GM19438 (cell line): ENCODE data around the gene RNF175.
A peak's percentile ranks its signal among the peaks of the same experiment; 100 is the strongest.

Experiments
- ATAC-seq: cut with Tn5 transposase; IDR thresholded peaks from one replicate; pipeline ENCODE4 v1.9.1; 2021; ENCODE audit warnings: low read depth; ENCODE audit not compliant: unreplicated experiment

Gene RNF175

DNA sequence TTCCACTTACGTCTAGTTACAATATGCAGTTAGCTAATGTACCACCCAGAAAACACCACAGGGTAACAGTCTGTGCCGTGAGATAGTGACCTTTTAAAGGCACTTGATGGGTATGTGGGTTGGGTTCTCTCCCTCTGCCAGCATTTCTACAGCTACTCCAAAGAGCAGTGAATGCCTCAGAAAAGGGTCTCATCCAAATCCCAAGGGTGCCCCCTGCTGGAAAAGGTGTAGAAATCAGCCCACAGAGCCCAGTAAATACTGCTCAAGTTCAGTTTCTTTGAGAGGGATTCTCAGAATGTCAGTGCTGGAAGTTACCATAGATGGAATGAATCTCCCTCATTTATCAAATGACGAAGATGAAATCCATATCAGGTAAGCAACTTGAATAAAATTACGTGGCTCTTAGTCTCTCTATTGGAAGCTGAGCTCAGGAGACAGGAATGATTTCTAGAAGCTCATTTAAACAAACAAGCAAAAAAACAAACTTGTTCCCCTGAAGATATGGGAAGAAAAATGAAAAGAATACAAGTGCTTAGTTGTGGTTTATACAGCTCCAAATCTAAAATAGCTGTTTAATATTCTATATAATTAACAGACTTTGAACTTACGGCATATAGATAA is 9.5 kb downstream of the RNF175 start:
- peak; percentile 93 for ATAC-seq

DNA sequence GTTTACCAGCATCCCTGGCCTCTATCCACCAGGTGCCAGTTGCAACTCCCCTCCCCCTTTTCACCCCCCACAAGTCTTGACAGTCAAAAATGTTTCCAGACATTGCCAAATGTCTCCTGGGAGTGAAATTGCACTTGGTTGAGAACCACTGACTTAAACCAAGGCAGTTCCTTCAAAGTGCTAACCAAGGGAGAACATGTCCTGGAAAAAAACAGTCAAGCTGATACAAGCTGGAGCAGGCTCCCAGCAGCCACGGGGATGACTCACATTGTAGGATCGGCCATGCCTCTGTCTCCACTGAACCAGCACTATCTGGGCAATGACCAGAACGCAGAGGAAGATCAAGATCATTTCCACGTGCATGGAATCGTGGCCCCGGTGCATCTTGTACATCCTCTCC is 11.4 kb downstream of the RNF175 start:
- no peak for ATAC-seq

DNA sequence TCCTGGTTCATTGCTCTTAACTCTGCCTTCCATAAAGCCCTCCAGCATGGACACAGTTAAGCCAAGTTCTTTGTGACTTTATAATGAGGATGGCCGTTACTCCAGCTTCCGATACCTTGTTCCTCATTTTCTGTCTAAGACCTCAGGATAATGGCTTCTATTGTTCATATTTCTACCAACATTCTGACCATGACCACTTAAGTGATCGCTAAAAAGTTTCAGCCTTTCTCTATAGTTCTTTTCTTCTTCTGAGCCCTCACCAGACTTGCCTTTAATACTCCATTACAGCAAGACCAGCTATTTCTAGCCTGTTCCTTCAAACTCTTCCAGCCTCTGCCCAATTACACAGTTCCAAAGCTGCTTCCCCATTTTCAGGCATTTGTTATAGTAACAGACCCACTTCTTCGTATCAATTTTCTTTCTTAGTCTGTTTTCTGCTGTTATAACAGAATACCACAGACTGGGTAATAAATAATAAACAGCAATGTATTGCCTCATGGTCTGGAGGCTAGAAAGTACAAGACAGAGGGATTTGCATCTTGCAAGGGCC is 12.3 kb downstream of the RNF175 start:
- no peak for ATAC-seq

DNA sequence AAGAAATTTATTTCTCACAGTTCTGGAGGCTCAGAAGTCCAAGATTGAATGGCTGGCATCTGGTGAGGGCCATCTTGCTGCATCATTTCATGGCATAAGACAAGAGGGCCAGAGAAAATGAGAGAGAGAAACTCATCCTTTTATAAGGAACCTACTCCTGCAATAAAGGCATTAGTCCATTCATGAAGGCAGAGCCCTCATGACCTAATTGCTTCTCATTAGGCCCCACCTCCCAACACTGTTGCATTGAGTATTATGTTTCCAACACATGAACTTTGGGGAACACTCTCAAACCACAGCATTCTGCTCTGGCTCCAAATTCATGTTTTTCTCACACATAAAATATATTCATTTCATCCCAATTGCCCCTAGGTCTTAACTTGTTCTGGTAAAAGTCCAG is 14.2 kb downstream of the RNF175 start:
- ATAC-seq, result no peak

DNA sequence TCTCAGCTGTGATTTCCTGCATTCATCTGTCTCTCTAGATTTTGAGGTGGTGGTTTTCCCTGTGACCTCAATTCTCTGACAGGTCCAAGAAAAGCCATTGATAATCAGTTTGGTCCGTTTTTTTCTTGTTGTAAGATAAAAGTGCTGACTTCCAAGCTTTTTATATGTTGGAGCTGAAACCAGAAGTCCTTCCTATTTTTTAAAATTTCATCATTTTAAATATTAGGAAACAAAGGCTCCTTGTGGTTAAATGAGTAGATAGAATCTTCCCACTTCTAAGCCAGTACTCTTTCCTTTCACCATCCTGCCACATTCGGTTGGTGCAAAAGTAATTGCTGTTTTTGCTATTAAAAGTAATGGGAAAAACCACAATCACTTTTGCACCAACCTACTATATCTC is 18.3 kb downstream of the RNF175 start:
- ATAC-seq, result no peak

DNA sequence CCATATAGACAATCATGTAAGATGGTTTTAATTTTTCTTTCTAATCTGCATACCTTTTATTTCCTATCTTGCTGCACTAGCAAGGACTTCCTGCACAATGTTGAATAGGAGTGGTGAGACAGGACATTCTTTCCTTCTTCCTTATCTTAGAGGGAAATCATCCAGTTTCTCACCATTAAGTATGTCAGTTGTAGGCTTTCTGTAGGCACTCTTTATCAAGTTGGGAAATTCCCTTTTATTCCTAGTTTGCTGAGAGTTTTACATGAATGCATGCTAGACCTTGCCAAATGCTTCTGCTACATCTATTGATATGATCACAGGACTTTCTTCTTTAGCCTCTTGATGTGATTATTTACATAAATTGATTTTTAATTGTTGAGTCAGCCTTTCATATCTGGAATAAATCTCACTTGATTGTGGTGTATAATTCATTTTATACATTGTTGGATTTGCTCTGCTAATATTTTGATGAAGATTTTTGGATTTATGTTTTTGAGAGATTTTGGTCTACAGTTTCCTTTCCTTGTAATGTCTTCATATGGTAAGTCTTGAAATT is 23.8 kb downstream of the RNF175 start:
- ATAC-seq, result no peak

DNA sequence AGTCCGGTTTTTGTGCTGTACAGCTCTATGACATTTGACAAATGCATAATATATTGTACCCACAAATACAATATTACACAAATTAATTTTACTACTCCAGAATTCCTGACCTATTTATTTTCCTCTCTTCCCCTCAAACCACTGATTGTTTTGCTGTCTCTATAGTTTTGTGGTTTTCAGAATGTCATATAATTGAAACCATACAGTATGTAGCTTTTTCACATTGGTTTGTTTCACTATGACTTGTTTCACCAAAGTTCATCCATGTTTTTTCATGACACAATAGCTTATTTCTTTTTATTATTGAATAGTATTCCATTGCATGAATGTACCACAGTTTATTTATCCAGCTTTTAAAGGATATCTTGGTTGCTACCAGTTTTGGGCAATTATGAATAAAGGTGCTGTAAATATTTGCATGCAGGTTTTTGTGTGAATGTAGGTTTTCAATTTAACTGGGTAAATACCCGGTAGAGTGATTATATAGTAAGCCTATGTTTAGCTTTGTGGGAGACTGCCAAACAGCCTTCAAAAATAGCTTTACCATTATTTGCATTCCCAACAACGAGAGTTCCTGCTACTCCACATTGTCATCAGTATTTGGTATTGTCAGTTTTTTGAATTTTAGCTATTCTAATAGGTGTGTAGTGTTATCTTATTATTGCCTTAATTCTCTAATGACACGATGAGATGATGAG is 25.9 kb downstream of the RNF175 start:
- peak; percentile 64 for ATAC-seq

DNA sequence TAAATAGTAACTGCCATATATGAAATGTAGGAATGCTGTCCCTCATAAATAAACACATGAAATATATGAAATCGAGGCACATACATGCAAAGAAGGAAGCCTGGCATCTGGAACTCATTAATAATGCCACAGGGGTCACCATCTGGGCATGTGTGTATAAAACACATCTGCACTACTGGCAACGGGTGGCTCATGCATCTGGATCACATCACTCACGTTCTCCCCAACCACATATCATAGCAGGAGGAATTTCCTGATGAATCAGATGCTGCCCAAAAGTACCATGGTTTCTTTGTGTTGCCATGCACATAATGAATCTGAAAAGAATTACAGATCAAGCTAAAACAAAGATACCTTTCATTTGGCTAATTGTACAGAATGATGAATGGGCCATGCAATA is 28.6 kb downstream of the RNF175 start:
- no peak for ATAC-seq

DNA sequence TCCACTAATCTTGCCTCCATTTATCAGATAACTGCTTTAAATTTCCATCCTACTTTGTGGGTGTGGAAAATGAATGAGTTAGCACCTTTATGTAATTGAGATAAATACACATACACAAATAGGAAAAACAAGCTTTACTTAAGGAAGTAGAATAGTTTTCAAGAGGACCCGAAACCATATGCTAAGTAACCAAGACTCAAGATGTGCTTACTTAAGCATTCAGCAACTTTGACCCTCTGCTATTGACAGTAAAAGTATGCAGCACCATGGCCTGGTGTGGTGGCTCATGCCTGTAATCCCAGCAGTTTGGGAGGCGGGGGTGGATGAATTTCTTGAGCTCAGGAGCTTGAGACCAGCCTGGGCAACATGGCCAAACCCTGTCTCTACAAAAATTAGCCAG is 29.9 kb downstream of the RNF175 start:
- no peak for ATAC-seq

DNA sequence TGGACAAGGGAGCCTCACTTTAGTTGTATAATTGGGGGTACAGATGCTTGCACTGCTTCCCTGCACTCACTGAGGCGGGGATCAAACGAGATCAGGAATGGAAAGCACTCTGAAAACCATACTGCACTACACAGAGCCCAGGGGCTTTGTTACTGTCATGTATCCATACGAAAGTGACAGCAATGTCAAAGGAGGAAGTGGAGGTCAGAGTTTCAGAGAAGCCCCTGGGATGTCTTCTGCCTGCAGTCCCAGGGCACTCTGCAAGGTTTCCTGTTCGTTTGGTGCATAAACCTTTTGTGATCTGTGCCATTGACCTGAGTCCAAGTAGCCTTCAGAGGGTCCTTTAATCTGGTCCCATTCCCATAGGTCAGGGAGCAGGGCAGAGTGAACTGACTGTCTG is 31.2 kb downstream of the RNF175 start:
- peak; percentile 71 for ATAC-seq

DNA sequence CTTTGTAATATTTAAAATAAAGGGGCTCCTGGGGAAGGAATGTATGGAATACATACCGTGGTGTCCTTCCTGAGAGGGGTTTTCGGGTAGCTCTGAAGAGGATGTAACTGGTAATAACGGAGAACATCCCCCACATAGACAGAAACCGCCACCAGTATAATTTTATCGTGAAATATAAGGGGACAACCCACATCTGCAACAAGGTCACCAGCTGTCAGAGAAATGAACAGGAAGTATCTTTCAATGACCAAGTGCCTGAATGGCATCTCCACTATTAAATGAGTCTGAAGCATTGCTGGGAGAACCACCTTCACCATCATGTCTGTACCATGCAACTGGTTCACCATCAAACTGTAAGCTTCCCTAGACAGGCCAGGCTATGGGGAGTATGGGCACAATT is 31.7 kb downstream of the RNF175 start:
- no peak for ATAC-seq

DNA sequence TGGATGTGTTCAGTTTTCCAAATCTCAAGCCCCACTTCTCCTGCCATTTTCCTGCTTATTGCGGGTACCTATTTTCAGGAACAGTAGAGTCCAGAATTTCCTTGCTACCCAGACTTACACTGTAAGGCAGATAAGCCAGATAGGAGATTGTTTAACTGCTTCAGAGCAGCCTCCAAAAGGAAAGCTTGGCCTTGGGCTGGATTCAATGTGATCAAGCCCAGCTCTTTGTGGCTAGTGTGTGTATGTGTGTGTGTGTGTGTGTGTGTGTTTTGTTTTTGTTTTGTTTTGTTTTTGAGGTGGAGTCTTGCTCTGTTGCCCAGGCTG is 34.0 kb downstream of the RNF175 start:
- ATAC-seq, result no peak

DNA sequence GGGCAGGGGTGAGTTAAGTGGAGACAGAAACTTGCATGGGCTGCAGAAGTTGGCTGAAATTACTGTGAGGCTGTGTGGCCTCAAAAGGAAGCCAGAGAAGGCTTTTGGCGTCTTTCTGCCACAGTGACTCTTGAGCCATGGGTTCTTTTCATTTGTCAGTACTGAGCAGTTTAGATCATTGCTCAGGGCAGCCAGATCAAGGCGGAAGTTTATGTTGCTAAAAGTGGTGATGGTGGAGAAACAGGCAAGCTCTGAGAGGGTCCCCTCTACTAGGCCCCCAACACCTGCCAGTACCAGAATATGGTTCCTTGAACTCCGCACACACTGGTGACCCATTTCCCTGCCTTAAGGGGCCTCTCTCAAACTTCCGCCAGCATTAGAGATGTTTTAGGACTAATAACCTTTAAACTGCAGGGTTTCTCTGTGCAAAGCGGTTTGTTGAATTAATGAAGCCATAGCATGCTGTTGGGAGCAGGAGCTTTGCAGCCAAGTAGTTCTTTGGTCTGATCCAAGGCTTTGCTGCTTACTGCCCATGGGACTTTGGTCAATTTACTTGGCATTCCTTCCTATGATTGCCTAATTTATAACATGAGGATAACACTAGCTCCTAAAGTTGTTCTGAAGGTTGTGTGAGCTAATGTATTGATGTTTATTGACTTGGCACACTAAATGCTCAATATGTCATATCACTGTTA is 34.5 kb downstream of the RNF175 start:
- ATAC-seq, result no peak

DNA sequence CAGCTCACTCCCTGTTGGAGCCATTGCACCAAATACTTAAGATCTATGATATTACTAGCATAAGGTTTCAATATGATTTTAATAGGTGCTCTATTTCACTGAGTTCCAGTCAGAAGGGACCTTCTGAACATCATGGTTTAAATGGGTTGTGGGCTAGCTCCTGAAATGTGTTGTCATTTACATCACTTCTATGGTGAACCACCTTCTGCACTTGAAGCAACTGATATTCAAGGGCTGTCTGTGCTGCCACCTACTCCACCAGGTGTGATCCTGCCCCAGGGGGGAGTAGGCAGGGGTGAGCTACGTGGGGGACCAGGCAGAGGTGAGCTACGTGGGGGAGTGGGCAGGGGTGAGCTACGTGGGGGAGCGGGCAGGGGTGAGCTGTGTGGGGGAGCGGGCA is 35.2 kb downstream of the RNF175 start:
- no peak for ATAC-seq

DNA sequence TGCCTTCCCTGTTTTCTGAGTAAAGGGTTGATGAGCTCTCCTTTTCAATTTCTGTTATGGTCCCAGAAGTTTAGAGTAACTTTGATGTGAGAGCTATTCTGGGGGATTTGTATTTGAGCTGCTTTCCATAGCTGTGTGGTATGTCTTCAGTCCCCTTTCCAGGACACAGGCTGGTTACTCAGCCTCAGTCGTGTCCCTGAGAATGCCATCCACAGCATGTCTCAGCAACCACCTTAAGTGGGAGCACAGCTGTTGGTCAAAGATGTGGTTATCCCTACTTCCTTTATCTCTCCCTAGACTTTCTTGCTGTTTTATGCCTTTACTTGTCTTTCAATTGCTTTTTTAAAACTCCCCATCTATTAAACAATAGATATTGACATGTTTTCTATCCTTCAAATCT is 37.8 kb downstream of the RNF175 start:
- no peak for ATAC-seq

DNA sequence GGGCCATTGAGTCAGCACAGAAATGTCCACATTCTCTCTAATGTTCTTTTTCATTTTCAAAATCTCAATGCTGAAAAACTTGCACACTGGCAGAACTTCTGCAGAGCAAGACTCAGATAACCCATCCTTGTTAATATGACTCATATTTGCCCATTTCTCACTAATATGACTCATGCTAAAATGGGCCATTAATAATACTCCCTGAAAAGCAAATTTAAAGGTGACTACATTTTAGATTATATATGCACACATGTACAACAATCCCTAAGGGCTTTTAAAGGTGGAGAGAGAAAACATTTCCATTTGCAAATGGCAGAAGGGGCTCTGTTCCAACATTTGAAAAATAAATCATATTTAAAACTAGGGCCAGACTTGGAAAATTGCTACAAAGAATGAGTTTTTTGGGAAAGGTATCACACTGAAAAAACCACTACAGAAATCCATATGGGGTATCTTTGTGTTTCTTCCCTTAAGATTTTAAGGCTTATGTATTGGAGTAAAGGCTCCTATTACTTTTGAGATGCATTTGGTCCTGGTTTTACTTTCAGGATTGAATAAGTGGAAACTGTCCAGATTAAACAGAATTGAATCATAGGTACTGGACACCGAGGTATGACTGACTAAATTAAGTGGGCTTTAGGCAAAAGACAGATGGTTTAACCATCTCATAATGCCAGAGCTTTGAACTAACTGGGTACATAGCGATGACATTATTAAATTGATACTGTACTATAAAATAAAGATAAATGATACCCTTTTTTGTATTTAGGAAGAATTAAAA is 45.8 kb downstream of the RNF175 start:
- ATAC-seq, result no peak

DNA sequence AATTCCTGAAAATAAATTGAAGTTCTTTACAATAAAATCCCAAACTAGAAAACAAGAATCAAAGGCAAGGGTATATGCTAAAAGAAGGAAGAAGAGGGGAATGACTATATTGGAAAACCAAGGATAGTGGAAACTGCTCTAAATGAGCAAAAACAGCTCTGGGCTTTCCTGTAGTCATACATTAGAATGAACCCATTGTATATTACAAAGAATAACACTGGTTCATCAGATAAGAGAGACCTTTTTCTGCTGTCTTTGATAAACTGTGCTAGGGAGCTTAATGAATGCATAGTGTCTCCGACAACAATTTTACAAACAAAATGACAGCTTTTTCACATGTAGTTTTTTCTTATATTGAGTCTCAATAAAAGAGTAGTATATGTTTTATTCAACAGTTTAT is 49.1 kb downstream of the RNF175 start:
- no peak for ATAC-seq

DNA sequence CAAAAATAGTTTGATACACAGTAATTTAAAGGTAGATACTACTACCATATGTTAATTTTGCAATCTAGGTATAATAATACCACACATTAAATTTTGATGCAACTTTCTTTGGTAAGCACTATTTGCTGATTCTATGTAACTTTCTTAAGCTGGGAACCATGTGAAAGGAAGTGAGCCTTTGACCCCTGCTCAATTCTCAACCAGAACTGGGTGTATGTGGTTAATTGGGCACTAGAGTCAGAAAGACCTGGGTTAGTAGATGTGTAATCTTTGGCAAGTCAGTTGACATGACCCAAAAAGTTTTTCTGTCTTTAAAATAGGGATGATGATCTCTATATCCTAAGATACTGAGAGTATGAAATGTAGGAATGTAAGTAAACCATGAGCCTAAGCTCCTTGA is 53.3 kb downstream of the RNF175 start:
- ATAC-seq, result peak; percentile 33

DNA sequence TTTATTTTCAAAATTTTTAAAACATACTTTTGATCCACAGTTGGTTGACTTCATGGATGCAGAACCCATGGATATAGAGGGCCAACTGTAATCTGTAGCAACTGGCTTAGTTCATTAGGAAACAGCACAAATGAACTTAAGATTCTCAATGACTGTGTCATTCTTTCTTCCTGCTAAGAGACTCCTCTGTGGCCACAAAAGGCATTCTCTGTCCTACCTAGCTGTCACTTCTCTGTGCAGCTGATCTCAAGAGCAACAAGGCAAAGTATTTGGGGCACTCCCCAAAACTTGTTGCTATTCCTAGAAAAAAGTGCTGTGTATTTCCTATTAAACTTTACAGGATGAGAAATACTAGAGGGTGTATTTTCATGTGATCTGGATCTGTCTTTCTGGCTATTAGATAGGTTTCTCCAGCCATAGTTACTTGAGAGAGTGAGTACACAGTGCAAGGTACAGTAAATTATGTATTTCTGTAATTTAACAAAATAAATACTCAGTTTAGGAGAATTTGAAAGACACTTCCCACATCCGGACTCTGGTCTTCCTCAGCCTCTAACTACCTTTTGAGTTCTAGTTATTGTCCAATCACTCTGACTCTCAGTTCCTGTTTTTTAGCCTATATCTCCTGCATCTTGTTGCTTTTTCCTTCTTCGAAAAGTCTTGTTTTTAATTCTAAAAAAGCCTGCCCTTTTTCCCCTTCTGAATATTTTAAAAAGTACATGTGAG is 53.9 kb downstream of the RNF175 start:
- ATAC-seq, result peak; percentile 68

DNA sequence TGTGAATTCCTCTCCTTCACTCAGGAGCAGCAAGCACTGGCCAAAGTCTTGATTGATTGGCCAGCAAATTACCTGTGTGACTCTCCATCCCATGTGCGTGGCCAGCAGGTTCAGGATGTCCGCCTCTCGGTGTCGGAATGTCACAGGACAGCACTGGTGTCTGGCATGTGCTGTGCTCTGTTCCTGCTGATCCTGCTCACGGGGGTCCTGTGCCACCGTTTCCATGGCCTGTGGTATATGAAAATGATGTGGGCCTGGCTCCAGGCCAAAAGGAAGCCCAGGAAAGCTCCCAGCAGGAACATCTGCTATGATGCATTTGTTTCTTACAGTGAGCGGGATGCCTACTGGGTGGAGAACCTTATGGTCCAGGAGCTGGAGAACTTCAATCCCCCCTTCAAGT is 55.3 kb downstream of the RNF175 start:
- no peak for ATAC-seq
